PC-9 (cell line): ENCODE results near the gene DSCAML1.

Experiments used
- EZH2 ChIP-seq: fragments of 200-600 bp; sonication (generic); IDR thresholded peaks from 2 replicates; pipeline ENCODE4 v1.8.0; 2017; ENCODE audit warnings: antibody characterized with exemption, low read depth
- TF ChIP-seq, protein P1 (sequence below): fragments of 200-600 bp; sonication (generic); conservative IDR thresholded peaks from 2 replicates; pipeline ENCODE4 v1.6.1; 2017; ENCODE audit warnings: mixed run types, antibody characterized with exemption, mild to moderate bottlenecking, moderate library complexity

DNA sequence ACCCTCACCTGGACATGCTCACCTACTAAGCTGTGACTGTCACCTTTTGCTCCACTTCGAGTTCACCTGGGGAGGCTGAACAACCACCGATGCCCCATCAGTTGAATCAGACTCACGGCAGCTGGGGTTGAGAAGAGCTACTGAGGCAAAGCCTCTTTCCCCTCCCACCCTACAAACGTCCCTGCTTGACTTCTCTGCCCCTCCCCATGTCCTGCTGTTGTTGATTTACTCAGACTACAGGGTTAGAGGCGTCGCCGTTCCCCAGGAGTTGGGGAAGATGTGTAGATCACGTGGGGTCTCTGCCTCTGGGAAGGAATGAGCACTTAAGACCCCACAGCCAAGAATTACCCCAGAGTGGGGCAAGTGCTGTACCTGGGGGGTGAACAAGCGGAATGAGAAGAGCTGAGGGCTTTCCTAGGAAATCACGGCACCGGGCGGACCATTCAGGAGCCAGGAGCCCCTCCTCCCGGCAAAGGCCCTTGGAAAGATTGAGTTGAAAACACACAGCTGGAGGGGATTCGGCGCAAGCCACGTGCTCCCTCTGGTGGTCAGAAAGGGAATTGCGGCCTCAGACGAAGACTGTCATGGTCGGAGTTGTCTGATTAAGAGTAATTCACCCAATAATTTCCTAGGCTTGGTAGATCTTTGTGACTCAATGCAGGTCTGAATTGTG is 20.5 kb upstream of the DSCAML1 start:
- TF ChIP-seq, protein P1, sequence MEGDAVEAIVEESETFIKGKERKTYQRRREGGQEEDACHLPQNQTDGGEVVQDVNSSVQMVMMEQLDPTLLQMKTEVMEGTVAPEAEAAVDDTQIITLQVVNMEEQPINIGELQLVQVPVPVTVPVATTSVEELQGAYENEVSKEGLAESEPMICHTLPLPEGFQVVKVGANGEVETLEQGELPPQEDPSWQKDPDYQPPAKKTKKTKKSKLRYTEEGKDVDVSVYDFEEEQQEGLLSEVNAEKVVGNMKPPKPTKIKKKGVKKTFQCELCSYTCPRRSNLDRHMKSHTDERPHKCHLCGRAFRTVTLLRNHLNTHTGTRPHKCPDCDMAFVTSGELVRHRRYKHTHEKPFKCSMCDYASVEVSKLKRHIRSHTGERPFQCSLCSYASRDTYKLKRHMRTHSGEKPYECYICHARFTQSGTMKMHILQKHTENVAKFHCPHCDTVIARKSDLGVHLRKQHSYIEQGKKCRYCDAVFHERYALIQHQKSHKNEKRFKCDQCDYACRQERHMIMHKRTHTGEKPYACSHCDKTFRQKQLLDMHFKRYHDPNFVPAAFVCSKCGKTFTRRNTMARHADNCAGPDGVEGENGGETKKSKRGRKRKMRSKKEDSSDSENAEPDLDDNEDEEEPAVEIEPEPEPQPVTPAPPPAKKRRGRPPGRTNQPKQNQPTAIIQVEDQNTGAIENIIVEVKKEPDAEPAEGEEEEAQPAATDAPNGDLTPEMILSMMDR = peak; percentile 99
- no peak for TF ChIP-seq EZH2
